ENCODE data around the gene ZIC4.

The ZIC4 gene

GRCh38 chr3:147409143-147410115, 3.1 kb upstream of the ZIC4 start, which contains the start of gene ZIC1:
TSS of gene ZIC1 (plus strand) at chr3:147409365. CDS start at chr3:147410113, 748 bp downstream.
- Mint-ChIP-seq H3K9me3 (no peaks in the 10 kb centered on the region), H3K4me1 (peaks cover 32% of the 10 kb centered on the region), H3K36me3 (ENCODE audit: low read depth) (peaks cover 29% of the 10 kb centered on the region), H3K27ac (peak within 1 kb of the TSS; percentile 96 to 98 (median 98)), H3K4me3 (peak within 1 kb of the TSS; percentile 93 to 97 (median 94)), H3K27me3 (ENCODE audit: low read depth) (peaks cover 97% of the 10 kb centered on the region)
- TF ChIP-seq, protein P1, sequence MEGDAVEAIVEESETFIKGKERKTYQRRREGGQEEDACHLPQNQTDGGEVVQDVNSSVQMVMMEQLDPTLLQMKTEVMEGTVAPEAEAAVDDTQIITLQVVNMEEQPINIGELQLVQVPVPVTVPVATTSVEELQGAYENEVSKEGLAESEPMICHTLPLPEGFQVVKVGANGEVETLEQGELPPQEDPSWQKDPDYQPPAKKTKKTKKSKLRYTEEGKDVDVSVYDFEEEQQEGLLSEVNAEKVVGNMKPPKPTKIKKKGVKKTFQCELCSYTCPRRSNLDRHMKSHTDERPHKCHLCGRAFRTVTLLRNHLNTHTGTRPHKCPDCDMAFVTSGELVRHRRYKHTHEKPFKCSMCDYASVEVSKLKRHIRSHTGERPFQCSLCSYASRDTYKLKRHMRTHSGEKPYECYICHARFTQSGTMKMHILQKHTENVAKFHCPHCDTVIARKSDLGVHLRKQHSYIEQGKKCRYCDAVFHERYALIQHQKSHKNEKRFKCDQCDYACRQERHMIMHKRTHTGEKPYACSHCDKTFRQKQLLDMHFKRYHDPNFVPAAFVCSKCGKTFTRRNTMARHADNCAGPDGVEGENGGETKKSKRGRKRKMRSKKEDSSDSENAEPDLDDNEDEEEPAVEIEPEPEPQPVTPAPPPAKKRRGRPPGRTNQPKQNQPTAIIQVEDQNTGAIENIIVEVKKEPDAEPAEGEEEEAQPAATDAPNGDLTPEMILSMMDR (IDR thresholded peaks at IDR 0.05; ENCODE audit: unreplicated experiment in 3 of 3), result no peak

DNA sequence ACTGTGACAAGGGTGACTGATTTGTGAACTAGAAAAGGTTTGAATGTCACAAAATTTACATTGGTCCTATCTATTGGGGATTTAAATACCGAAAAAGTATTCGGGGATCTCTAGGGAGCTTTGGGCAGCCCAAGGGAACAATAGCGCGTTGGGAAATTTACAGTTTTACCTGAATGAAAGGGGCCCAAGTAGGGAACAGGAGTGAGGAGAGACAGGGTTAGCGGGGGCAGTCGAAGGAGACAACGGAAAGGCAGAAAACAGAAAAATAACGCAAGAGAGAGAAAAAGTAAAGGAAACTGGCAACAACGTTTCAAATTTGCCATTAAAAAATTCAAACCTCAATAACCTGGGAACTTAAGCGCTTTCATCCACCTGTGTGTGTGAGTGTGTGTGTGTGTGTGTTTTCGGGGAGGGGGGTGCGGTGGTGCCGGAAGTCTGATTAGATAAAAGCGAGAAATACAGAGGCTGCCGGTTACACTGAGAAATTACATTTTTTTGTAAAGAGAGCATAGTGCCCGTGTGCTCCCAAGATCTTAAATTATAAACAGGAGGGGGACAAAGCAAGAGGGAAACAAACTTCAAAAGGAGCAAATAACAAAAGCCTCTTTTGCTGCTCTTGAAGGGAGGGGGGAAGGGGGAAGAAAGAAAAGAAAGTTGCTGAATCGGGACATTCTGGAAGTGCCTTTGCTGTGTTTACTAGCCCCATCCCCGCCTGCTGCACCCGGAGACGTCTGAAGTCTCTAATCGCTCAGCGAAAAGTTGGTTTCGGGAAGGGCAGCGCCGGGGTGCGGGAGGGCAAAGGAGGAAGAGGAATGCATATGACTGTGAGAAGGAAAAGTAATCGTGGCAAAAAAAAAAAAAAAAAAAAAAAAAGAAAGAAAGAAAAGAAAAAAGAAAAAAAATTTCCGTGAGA, 2.1 kb upstream of the ZIC4 start:
- Mint-ChIP-seq H3K9me3 (no peaks in the 10 kb centered on the region), H3K27me3 (ENCODE audit: low read depth) (peaks cover 98% of the 10 kb centered on the region), H3K4me1 (peaks cover 35% of the 10 kb centered on the region), H3K27ac (peak overlapping the region; percentile 96 to 98 (median 98)), H3K36me3 (ENCODE audit: low read depth) (peaks cover 23% of the 10 kb centered on the region), H3K4me3 (peak overlapping the region; percentile 93 to 97 (median 94))
- TF ChIP-seq, protein P1 (IDR thresholded peaks at IDR 0.05; ENCODE audit: unreplicated experiment in 3 of 3), result no peak

GRCh38 chr3:147407498-147408187, 1.3 kb upstream of the ZIC4 start:
- peaks cover 18% of the 10 kb centered on the region for H3K36me3 Mint-ChIP-seq (ENCODE audit: low read depth)
- TF ChIP-seq, protein P1 (IDR thresholded peaks at IDR 0.05; ENCODE audit: unreplicated experiment in 3 of 3), result no peak

GRCh38 chr3:147407114-147407497, 763 bp upstream of the ZIC4 start:
- Mint-ChIP-seq H3K4me1 (peaks cover 38% of the 10 kb centered on the region), H3K27ac (peak overlapping the region; percentile 96 to 98 (median 98)), H3K4me3 (peak overlapping the region; percentile 93 to 97 (median 94)), H3K36me3 (ENCODE audit: low read depth) (peaks cover 13% of the 10 kb centered on the region), H3K27me3 (ENCODE audit: low read depth) (peaks cover 98% of the 10 kb centered on the region), H3K9me3 (no peaks in the 10 kb centered on the region)
- TF ChIP-seq, protein P1 (IDR thresholded peaks at IDR 0.05; ENCODE audit: unreplicated experiment in 3 of 3), result no peak

More at GRCh38 chr3:147407498-147408187, 1.3 kb upstream of the ZIC4 start:
- no peaks in the 10 kb centered on the region for H3K9me3 Mint-ChIP-seq
- H3K27me3 Mint-ChIP-seq (ENCODE audit: low read depth), result peaks cover 98% of the 10 kb centered on the region
- peak overlapping the region; percentile 96 to 98 (median 98) for H3K27ac Mint-ChIP-seq
- peaks cover 34% of the 10 kb centered on the region for H3K4me1 Mint-ChIP-seq
- H3K4me3 Mint-ChIP-seq, result peak overlapping the region; percentile 93 to 97 (median 94)

GRCh38 chr3:147405231-147406027, 914 bp downstream of the ZIC4 start:
- Mint-ChIP-seq H3K36me3 (ENCODE audit: low read depth) (no peaks in the 10 kb centered on the region), H3K9me3 (no peaks in the 10 kb centered on the region), H3K27ac (peak overlapping the region; percentile 67 to 98 (median 96)), H3K27me3 (ENCODE audit: low read depth) (peaks cover 98% of the 10 kb centered on the region), H3K4me3 (peak overlapping the region; percentile 93 to 97 (median 94)), H3K4me1 (peaks cover 46% of the 10 kb centered on the region)
- TF ChIP-seq, protein P1 (IDR thresholded peaks at IDR 0.05; ENCODE audit: unreplicated experiment in 3 of 3), result no peak
